ENCODE results near the gene EFNB3.

GRCh38 chr17:7684851-7685532, 20.0 kb upstream of the EFNB3 start:
- no peak for TF ChIP-seq CTCF (conservative IDR thresholded peaks at IDR 0.05; ENCODE audit: low read depth, low read length)
- TF ChIP-seq EZH2 (IDR thresholded peaks at IDR 0.05; ENCODE audit: borderline replicate concordance, low read depth, low read length, poor library complexity, severe bottlenecking), result no peak

Data from A673 (cell line).